Effector CD8-positive, alpha-beta T cell (primary cell): ENCODE measurements around the gene NDST4.
"Not testable (repeated sequence)": the region's sequence is repeated elsewhere in the genome, so short reads cannot be mapped to it uniquely, and the experiment has no call there.

Experiments used
- DNase-seq: peaks from one replicate; lab custom pipeline; 2025; lab: John Stamatoyannopoulos, UW

NDST4 gene

GRCh38 chr4:115054836-115055235 lies 58.6 kb downstream of the NDST4 start:
- no peak for DNase-seq

GRCh38 chr4:115053313-115053712 lies 60.1 kb downstream of the NDST4 start:
- DNase-seq: no peak

- no peak for DNase-seq
Observed at GRCh38 chr4:115042496-115042895, 70.9 kb downstream of the NDST4 start.

GRCh38 chr4:115030281-115030680 lies 83.1 kb downstream of the NDST4 start:
- DNase-seq: no peak

- no peak for DNase-seq
Observed at GRCh38 chr4:115028682-115029410, 84.6 kb downstream of the NDST4 start.

- no peak for DNase-seq
Observed at GRCh38 chr4:114999880-115000279, 113.5 kb downstream of the NDST4 start.

GRCh38 chr4:114998316-114998715 lies 115.1 kb downstream of the NDST4 start:
- no peak for DNase-seq

GRCh38 chr4:114997576-114998247 lies 115.7 kb downstream of the NDST4 start:
- DNase-seq: no peak

GRCh38 chr4:114986133-114986532 lies 127.3 kb downstream of the NDST4 start:
- DNase-seq: no peak

- no peak for DNase-seq
Observed at GRCh38 chr4:114980932-114981708, 132.3 kb downstream of the NDST4 start.

- DNase-seq: not testable (repeated sequence)
Observed at GRCh38 chr4:114980399-114980798, 133.0 kb downstream of the NDST4 start.

- no peak for DNase-seq
Observed at GRCh38 chr4:114976901-114977300, 136.5 kb downstream of the NDST4 start.

- no peak for DNase-seq
Observed at GRCh38 chr4:114964026-114964425, 149.4 kb downstream of the NDST4 start.

- no peak for DNase-seq
Observed at GRCh38 chr4:114945616-114946015, 167.8 kb downstream of the NDST4 start.

- no peak for DNase-seq
Observed at GRCh38 chr4:114941503-114941902, 171.9 kb downstream of the NDST4 start.

GRCh38 chr4:114927881-114928280 lies 185.5 kb downstream of the NDST4 start:
- no peak for DNase-seq

GRCh38 chr4:114926583-114926982 lies 186.8 kb downstream of the NDST4 start:
- DNase-seq: no peak

GRCh38 chr4:114924311-114924710 lies 189.1 kb downstream of the NDST4 start:
- no peak for DNase-seq

- DNase-seq: no peak
Observed at GRCh38 chr4:114922592-114922933, 190.9 kb downstream of the NDST4 start.

GRCh38 chr4:114921790-114922591 lies 191.4 kb downstream of the NDST4 start:
- DNase-seq: no peak

GRCh38 chr4:114921191-114921590 lies 192.2 kb downstream of the NDST4 start:
- DNase-seq: no peak

- DNase-seq: no peak
Observed at GRCh38 chr4:114911111-114911510, 202.3 kb downstream of the NDST4 start.
